ENCODE measurements around the gene GALE.

- TF ChIP-seq, protein P1, sequence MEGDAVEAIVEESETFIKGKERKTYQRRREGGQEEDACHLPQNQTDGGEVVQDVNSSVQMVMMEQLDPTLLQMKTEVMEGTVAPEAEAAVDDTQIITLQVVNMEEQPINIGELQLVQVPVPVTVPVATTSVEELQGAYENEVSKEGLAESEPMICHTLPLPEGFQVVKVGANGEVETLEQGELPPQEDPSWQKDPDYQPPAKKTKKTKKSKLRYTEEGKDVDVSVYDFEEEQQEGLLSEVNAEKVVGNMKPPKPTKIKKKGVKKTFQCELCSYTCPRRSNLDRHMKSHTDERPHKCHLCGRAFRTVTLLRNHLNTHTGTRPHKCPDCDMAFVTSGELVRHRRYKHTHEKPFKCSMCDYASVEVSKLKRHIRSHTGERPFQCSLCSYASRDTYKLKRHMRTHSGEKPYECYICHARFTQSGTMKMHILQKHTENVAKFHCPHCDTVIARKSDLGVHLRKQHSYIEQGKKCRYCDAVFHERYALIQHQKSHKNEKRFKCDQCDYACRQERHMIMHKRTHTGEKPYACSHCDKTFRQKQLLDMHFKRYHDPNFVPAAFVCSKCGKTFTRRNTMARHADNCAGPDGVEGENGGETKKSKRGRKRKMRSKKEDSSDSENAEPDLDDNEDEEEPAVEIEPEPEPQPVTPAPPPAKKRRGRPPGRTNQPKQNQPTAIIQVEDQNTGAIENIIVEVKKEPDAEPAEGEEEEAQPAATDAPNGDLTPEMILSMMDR (conservative IDR thresholded peaks at IDR 0.05; ENCODE audit: low read depth, low read length): no peak
- TF ChIP-seq EZH2 (IDR thresholded peaks at IDR 0.05; ENCODE audit: borderline replicate concordance, low read depth, low read length, poor library complexity, severe bottlenecking): no peak
Observed at GRCh38 chr1:23797478-23798448, 2.8 kb downstream of the GALE start.
